ENCODE results near the gene TCFL5.

DNA sequence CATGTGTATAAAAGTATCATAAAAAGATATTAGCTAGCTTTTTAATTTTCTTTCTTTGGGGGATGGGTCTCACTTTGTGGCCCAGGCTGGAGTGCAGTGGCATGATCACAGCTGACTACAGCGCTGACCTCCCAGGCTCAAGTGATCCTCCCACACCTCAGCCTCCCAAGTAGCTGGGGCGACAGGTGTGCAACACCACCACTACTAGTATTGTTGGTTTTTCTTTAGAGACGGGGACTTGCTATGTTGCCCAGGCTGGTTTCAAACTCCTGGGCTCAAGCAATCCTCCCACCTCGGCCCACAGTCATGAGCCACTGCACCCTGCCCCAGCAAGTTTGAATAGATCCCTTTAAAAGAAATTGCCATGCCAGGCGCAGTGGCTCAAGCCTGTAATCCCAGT is 6.5 kb downstream of the TCFL5 start:
- TF ChIP-seq, protein P1, sequence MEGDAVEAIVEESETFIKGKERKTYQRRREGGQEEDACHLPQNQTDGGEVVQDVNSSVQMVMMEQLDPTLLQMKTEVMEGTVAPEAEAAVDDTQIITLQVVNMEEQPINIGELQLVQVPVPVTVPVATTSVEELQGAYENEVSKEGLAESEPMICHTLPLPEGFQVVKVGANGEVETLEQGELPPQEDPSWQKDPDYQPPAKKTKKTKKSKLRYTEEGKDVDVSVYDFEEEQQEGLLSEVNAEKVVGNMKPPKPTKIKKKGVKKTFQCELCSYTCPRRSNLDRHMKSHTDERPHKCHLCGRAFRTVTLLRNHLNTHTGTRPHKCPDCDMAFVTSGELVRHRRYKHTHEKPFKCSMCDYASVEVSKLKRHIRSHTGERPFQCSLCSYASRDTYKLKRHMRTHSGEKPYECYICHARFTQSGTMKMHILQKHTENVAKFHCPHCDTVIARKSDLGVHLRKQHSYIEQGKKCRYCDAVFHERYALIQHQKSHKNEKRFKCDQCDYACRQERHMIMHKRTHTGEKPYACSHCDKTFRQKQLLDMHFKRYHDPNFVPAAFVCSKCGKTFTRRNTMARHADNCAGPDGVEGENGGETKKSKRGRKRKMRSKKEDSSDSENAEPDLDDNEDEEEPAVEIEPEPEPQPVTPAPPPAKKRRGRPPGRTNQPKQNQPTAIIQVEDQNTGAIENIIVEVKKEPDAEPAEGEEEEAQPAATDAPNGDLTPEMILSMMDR (IDR thresholded peaks at IDR 0.05 in 2 of 3, conservative IDR thresholded peaks at IDR 0.05 in 1 of 3; ENCODE audit: control insufficient read depth in 2 of 3, extremely low read depth in 1 of 3, insufficient read depth in 1 of 3, low read depth in 3 of 3, low read length in 3 of 3): no peak
- TF ChIP-seq SPI1 (IDR thresholded peaks at IDR 0.05; ENCODE audit: borderline replicate concordance, insufficient read depth, low read depth, low read length): no peak
- no peak for TF ChIP-seq ZZZ3 (IDR thresholded peaks at IDR 0.05; ENCODE audit: control insufficient read depth, insufficient read length, low read depth)
- no peak for TF ChIP-seq RFX5 (IDR thresholded peaks at IDR 0.05; ENCODE audit: low read depth, low read length)
- TF ChIP-seq JUND (IDR thresholded peaks at IDR 0.05; ENCODE audit: low read depth, low read length): no peak
- TF ChIP-seq, protein P2, sequence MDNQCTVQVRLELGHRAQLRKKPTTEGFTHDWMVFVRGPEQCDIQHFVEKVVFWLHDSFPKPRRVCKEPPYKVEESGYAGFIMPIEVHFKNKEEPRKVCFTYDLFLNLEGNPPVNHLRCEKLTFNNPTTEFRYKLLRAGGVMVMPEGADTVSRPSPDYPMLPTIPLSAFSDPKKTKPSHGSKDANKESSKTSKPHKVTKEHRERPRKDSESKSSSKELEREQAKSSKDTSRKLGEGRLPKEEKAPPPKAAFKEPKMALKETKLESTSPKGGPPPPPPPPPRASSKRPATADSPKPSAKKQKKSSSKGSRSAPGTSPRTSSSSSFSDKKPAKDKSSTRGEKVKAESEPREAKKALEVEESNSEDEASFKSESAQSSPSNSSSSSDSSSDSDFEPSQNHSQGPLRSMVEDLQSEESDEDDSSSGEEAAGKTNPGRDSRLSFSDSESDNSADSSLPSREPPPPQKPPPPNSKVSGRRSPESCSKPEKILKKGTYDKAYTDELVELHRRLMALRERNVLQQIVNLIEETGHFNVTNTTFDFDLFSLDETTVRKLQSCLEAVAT (IDR thresholded peaks at IDR 0.05): no peak
- TF ChIP-seq EP300 (IDR thresholded peaks at IDR 0.05; ENCODE audit: borderline replicate concordance in 1 of 2, control insufficient read depth in 1 of 2, low read depth in 2 of 2, low read length in 2 of 2): no peak
- no peak for TF ChIP-seq POLR2A (IDR thresholded peaks at IDR 0.05; ENCODE audit: low read depth, low read length)
- no peak for TF ChIP-seq CREB1 (IDR thresholded peaks at IDR 0.05; ENCODE audit: low read depth)
- TF ChIP-seq, protein P3, sequence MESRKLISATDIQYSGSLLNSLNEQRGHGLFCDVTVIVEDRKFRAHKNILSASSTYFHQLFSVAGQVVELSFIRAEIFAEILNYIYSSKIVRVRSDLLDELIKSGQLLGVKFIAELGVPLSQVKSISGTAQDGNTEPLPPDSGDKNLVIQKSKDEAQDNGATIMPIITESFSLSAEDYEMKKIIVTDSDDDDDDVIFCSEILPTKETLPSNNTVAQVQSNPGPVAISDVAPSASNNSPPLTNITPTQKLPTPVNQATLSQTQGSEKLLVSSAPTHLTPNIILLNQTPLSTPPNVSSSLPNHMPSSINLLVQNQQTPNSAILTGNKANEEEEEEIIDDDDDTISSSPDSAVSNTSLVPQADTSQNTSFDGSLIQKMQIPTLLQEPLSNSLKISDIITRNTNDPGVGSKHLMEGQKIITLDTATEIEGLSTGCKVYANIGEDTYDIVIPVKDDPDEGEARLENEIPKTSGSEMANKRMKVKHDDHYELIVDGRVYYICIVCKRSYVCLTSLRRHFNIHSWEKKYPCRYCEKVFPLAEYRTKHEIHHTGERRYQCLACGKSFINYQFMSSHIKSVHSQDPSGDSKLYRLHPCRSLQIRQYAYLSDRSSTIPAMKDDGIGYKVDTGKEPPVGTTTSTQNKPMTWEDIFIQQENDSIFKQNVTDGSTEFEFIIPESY (IDR thresholded peaks at IDR 0.05): no peak
- no peak for TF ChIP-seq BRCA1 (IDR thresholded peaks at IDR 0.05; ENCODE audit: low read depth, low read length)
- TF ChIP-seq RB1 (IDR thresholded peaks at IDR 0.05; ENCODE audit: borderline replicate concordance): no peak
